Activated CD4-positive, alpha-beta T cell treated with anti-CD3 and anti-CD28 coated beads for 36 hours (primary cell): ENCODE measurements around the gene B4GALT7. TPM values are rescaled to one million over a fixed set of nuclear protein-coding genes. Genes with fewer than 3 reads are reported as not detected.
A peak's percentile ranks its signal among the peaks of the same experiment; 100 is the strongest.

ENCODE experiments used
- ATAC-seq: fragments of 200-7000 bp; cut with Tn5 transposase; one replicate; pipeline ENCODE4 v1.10.0; 2021; ENCODE audit warnings: mild to moderate bottlenecking, moderate library complexity
- CTCF ChIA-PET: fragments of 350-600 bp; sonication (Branson Sonifier 250); formaldehyde crosslinking; loops from one replicate; lab custom pipeline; 2021; ENCODE audit warnings: antibody characterized with exemption; lab: Charles Lee
- POLR2A ChIA-PET: fragments of 350-600 bp; sonication (Branson Sonifier 250); formaldehyde crosslinking; loops from one replicate; lab custom pipeline; 2021; ENCODE audit warnings: antibody characterized with exemption, inconsistent platforms; lab: Charles Lee
- DNase-seq: peaks from one replicate; pipeline ENCODE4 v3.0.0-alpha.2; 2020
- H3K27ac Mint-ChIP-seq: one replicate; pipeline ENCODE4 v1.8.0; 2021; ENCODE audit warnings: mixed read lengths
- H3K27me3 Mint-ChIP-seq: one replicate; pipeline ENCODE4 v1.8.0; 2021; ENCODE audit warnings: mixed read lengths
- H3K36me3 Mint-ChIP-seq: one replicate; pipeline ENCODE4 v1.8.0; 2021; ENCODE audit warnings: low read depth, mixed read lengths
- H3K4me1 Mint-ChIP-seq: one replicate; pipeline ENCODE4 v1.8.0; 2021; ENCODE audit warnings: mixed read lengths
- H3K4me3 Mint-ChIP-seq: one replicate; pipeline ENCODE4 v1.8.0; 2021; ENCODE audit warnings: mild to moderate bottlenecking, moderate library complexity, mixed read lengths
- H3K9me3 Mint-ChIP-seq: one replicate; pipeline ENCODE4 v1.8.0; 2021; ENCODE audit warnings: low read depth, mixed read lengths
- intact Hi-C, 2 experiments: fragments of 100-400 bp; cut with DNase I in 1 of 2; cut with micrococcal nuclease in 1 of 2; formaldehyde crosslinking; loops; one replicate each; pipeline versions ENCODE4 v1.14.2 to v1.15.1; 2022 to 2024; cut with DNase I, micrococcal nuclease
- total RNA-seq, 2 experiments: library from RNA; stranded (reverse); gene quantifications; one replicate each; pipeline ENCODE4 v1.2.3, GENCODE V29; 2021

B4GALT7 gene
- total RNA-seq, 2 experiments from 2014 or later, result 16.3 to 18.1 TPM

DNA sequence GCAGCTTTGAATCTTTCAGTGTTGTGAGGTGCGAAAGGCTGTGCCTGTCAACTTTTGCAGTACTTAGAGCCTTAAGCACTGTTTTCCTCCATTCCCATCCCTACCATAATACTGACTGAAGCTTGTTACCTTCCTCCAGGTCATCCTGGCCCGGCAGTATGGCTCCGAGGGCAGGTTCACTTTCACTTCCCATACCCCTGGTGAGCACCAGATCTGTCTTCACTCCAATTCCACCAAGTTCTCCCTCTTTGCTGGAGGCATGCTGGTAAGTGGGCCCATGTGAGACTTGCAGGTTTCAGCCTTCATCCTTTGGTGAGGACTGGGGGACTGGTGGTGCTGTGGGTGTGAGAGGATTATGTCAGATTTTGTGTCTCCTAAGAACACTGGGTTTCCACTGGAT, 6.4 kb upstream of the B4GALT7 start:
- H3K27ac Mint-ChIP-seq, result peak overlapping the region; percentile 69
- peak overlapping the region; percentile 98 for H3K4me3 Mint-ChIP-seq
- H3K4me1 Mint-ChIP-seq, result peaks cover 30% of the 10 kb centered on the region
- peaks cover 5% of the 10 kb centered on the region for H3K27me3 Mint-ChIP-seq
- no peak for DNase-seq
- H3K36me3 Mint-ChIP-seq, result peaks cover 42% of the 10 kb centered on the region
- intact Hi-C loops, result loop anchor here (2.0 to 10.0 kb wide), 5 partner anchors 167 to 611 kb away; partner anchors contain the start of genes GRK6 (in 1 of the 2), HNRNPAB (in 1 of the 2), LMAN2 (in 1 of the 2) and MXD3 (in 1 of the 2)
- ChIA-PET POLR2A (no interaction called here), CTCF (interaction anchor here (1.9 kb wide), 1 partner anchor 14 kb away, joined by 6 read pairs; no protein-coding TSS in a partner anchor)
- no peaks in the 10 kb centered on the region for H3K9me3 Mint-ChIP-seq
- ATAC-seq, result no peak

DNA sequence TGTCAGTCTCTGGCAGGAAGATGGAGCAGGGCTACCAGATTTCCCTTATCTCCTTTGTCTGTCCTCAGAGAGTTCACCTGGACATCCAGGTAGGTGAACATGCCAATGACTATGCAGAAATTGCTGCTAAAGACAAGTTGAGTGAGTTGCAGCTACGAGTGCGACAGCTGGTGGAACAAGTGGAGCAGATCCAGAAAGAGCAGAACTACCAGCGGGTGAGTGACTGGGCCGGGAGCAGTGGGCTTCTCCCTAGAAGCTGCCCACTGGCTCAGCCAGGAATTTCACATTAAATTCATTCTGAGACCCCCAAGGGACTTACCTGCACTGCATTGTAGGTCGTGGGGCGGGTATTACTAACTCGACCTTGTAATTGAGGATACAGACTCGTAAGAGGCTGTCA, 5.9 kb upstream of the B4GALT7 start:
- intact Hi-C loops, result loop anchor here (5.0 to 10.0 kb wide), 3 partner anchors 279 to 611 kb away; partner anchors contain the start of genes HNRNPAB (in 1 of the 2), MXD3 (in 1 of the 2) and NHP2 (in 1 of the 2)
- peaks cover 31% of the 10 kb centered on the region for H3K4me1 Mint-ChIP-seq
- POLR2A ChIA-PET, result no interaction called here
- H3K27ac Mint-ChIP-seq, result no peak overlapping the region
- H3K27me3 Mint-ChIP-seq, result peaks cover 5% of the 10 kb centered on the region
- H3K4me3 Mint-ChIP-seq, result no peak overlapping the region
- H3K36me3 Mint-ChIP-seq, result peaks cover 42% of the 10 kb centered on the region
- CTCF ChIA-PET, result no interaction called here
- ATAC-seq (no peak), DNase-seq (no peak)
- H3K9me3 Mint-ChIP-seq, result no peaks in the 10 kb centered on the region

DNA sequence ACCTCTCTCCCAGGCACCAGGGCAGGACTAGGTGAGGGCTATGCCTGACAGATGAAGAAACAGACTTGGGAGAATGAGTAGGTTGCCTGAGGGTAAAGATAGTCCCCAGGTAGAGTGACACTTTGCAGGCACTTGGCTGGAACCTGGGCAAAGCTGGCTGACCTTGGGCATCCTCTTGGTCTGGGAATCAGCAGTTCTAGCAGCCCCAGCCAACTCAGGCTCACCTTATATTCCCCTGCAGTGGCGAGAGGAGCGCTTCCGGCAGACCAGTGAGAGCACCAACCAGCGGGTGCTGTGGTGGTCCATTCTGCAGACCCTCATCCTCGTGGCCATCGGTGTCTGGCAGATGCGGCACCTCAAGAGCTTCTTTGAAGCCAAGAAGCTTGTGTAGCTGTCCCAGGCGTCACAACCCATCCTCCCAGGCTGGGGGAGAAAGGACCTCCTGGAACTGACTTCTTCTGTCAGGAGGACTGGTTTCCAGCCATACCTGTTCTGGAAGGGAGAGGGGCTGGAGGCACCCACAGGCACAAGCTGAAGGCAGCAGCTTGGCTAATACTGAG, 4.8 kb upstream of the B4GALT7 start:
- POLR2A ChIA-PET, result no interaction called here
- no peak for ATAC-seq
- Mint-ChIP-seq H3K4me1 (peaks cover 33% of the 10 kb centered on the region), H3K36me3 (peaks cover 42% of the 10 kb centered on the region), H3K27ac (no peak overlapping the region), H3K27me3 (peaks cover 3% of the 10 kb centered on the region), H3K4me3 (no peak overlapping the region), H3K9me3 (no peaks in the 10 kb centered on the region)
- intact Hi-C loops, result loop anchor here (10.0 kb wide), 2 partner anchors 280 to 610 kb away; partner anchors contain the start of genes HNRNPAB (in 1 of the 2) and MXD3 (in 1 of the 2)
- no peak for DNase-seq
- CTCF ChIA-PET, result no interaction called here

DNA sequence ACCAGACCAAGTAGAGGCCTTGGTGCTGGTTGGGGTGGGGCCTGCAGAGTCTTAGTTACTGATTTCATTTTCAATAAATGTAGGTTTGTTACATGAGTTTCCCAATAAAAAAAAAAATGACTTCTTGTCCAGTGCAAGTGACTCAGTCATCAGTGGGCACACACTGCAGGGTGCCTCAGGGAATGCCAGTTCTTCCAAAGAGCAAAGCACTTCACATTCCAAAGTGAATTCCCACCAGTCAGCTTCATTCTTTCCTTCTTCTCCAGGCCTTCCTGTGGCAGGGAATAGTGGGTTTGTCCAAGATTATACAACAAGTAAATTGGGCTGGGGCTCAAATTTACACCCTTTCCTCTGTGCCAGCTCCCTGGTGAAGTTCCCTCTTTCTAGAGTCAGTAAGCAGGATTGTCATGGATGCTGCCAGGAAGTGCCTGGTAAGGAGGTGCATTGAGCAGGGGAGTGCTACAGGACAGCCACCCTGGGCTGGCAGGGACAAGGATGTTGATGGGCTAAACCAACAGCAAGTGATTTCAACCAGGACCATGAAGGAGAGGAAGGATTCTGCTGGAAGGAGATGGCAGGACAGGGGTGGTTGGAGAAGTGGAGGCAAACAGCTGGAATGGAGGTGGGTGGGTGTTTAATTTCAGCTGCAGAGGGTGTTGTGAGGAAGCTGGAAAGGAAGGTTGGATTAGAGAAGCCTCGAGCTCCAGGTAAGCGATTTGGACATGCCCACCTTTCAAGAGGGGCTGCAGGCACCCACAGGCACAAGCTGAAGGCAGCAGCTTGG, 3.7 kb upstream of the B4GALT7 start:
- no peak for DNase-seq
- Mint-ChIP-seq H3K27me3 (no peaks in the 10 kb centered on the region), H3K27ac (peak overlapping the region; percentile 47), H3K36me3 (peaks cover 46% of the 10 kb centered on the region), H3K4me1 (peaks cover 41% of the 10 kb centered on the region), H3K4me3 (no peak overlapping the region), H3K9me3 (no peaks in the 10 kb centered on the region)
- intact Hi-C loops, result loop anchor here (10.0 kb wide), 2 partner anchors 281 to 609 kb away; partner anchors contain the start of genes HNRNPAB (in 1 of the 2) and MXD3 (in 1 of the 2)
- ChIA-PET CTCF (interaction anchor here (0.5 to 0.6 kb wide), 2 partner anchors 200 to 227 kb away, joined by 3 to 4 read pairs; no protein-coding TSS in a partner anchor), POLR2A (interaction anchor here (0.6 kb wide), 1 partner anchor 457 kb away, joined by 3 read pairs; no protein-coding TSS in a partner anchor)
- no peak for ATAC-seq

DNA sequence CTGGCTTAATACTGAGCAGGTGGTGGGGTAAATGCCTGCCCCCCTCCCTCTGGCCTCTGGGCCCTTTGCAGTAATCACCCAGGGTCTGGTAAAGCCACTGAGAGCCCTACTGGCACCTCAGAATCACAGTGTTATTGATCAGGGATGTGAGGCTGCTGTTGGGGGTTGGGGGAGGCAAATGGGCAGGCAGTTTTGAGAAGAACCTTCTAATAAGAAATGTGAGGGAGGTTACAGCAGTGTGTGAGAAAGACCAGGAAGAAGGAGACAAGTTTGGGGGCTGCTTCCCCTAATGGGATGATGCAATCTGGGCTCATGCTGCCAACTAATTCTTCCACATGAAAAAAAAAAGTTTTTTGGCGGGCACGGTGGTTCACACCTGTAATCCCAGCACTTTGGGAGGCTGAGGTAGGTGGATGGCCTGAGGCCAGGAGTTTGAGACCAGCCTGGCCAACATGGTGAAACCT, 3.1 kb upstream of the B4GALT7 start:
- DNase-seq (no peak), ATAC-seq (no peak)
- no peaks in the 10 kb centered on the region for H3K27me3 Mint-ChIP-seq
- POLR2A ChIA-PET, result interaction anchor here (0.6 kb wide), 1 partner anchor 458 kb away, joined by 3 read pairs; no protein-coding TSS in a partner anchor
- H3K9me3 Mint-ChIP-seq, result no peaks in the 10 kb centered on the region
- H3K4me1 Mint-ChIP-seq, result peaks cover 38% of the 10 kb centered on the region
- H3K36me3 Mint-ChIP-seq, result peaks cover 46% of the 10 kb centered on the region
- H3K4me3 Mint-ChIP-seq, result no peak overlapping the region
- no peak overlapping the region for H3K27ac Mint-ChIP-seq
- intact Hi-C loops, result loop anchor here (10.0 kb wide), 2 partner anchors 282 to 608 kb away; partner anchors contain the start of genes HNRNPAB (in 1 of the 2) and MXD3 (in 1 of the 2)
- CTCF ChIA-PET, result interaction anchor here (0.6 kb wide), 1 partner anchor 228 kb away, joined by 4 read pairs; no protein-coding TSS in a partner anchor

DNA sequence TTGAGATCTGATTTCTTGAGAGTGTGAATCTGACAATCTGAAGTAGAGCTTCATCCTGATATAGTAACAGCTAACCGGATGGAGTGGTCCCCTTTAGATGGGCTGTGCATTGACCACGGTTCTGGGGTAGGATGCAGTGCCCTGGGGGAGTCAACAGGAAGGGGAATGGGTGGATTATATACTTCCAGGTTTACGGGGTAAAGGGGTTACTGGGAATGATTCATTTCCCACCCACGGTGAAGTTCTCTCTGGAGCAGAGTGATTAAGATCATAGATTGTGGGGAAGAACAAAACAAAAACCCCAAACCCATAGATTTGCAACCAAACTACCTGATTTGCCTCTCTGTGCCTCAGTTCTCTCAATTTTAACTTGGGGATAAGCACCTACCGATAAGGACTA, 1.5 kb upstream of the B4GALT7 start:
- CTCF ChIA-PET, result interaction anchor here (0.8 kb wide), 1 partner anchor 220 kb away, joined by 3 read pairs; no protein-coding TSS in a partner anchor
- peaks cover 32% of the 10 kb centered on the region for H3K4me1 Mint-ChIP-seq
- no peaks in the 10 kb centered on the region for H3K9me3 Mint-ChIP-seq
- ATAC-seq, result no peak
- POLR2A ChIA-PET, result interaction anchor here (0.6 kb wide), 1 partner anchor 12 kb away, joined by 3 read pairs; no protein-coding TSS in a partner anchor
- peak overlapping the region; percentile 47 for H3K27ac Mint-ChIP-seq
- peak overlapping the region; percentile 93 for H3K4me3 Mint-ChIP-seq
- H3K27me3 Mint-ChIP-seq, result no peaks in the 10 kb centered on the region
- no peak for DNase-seq
- intact Hi-C loops, result loop anchor here (10.0 kb wide), 2 partner anchors 284 to 606 kb away; partner anchors contain the start of genes HNRNPAB (in 1 of the 2) and MXD3 (in 1 of the 2)
- peaks cover 35% of the 10 kb centered on the region for H3K36me3 Mint-ChIP-seq

DNA sequence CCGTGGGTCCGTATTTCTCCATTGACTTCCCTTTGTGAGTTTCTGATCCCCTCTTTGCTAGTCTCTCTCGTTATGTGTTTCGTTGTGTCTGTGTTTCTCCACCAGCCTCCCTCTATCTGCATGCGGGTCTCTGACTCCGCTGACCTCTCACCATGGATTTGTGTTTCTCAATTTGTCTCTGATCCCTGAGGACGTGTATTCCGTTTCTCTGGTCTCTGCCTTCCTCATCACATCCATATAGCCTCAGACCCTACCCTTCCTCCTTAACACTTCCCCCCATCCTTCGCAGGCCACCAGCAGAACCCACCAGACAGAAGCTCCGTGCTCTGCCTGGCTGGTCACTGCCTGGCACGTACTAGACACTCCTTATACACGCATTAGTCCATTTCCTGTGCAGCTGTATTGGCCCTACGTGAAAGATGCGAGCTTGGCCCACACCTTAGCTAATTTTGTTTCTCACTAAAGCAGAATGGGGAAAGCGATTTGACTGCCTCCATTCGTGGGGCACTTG, 631 bp downstream of the B4GALT7 start:
- ATAC-seq, result no peak
- Mint-ChIP-seq H3K36me3 (peaks cover 17% of the 10 kb centered on the region), H3K4me1 (peaks cover 28% of the 10 kb centered on the region), H3K27ac (peak overlapping the region; percentile 89), H3K9me3 (no peaks in the 10 kb centered on the region), H3K4me3 (peak overlapping the region; percentile 93), H3K27me3 (no peaks in the 10 kb centered on the region)
- intact Hi-C loops, result loop anchor here in 1 of 2 experiments (1.0 to 10.0 kb wide), 6 partner anchors 8 to 1566 kb away; partner anchors contain the start of genes FAM193B, LMAN2, RMND5B and TMED9
- POLR2A ChIA-PET, result interaction anchor here (0.6 to 0.7 kb wide), 2 partner anchors 9 to 463 kb away, joined by 3 to 10 read pairs; no protein-coding TSS in a partner anchor
- CTCF ChIA-PET, result no interaction called here
- DNase-seq, result peak; percentile 35

DNA sequence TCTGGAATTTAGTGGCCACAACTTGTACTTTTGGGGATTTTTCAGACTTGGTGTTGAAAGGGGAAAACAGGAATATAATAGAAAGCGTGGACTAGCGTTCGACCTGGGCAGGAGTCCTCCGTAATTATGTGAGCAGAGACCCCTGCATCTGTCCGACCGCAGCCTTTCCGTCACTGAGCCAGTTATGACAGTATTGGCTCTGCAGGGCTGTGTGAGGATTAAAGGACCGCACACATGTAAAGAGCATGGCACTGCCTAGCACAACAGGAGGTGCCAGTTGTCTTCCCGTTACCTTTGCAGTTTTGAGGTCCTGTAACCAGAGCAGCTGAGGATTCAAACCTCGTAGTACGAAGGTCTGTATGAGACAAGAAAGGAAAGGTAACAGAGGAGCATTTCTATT, 1.2 kb downstream of the B4GALT7 start:
- DNase-seq, result no peak
- H3K36me3 Mint-ChIP-seq, result peaks cover 12% of the 10 kb centered on the region
- CTCF ChIA-PET, result no interaction called here
- no peaks in the 10 kb centered on the region for H3K9me3 Mint-ChIP-seq
- no peaks in the 10 kb centered on the region for H3K27me3 Mint-ChIP-seq
- peaks cover 28% of the 10 kb centered on the region for H3K4me1 Mint-ChIP-seq
- intact Hi-C loops, result loop anchor here in 1 of 2 experiments (2.0 to 10.0 kb wide), 2 partner anchors 250 to 1566 kb away; partner anchors contain the start of gene LMAN2
- POLR2A ChIA-PET, result interaction anchor here (0.7 kb wide), 1 partner anchor 9 kb away, joined by 3 read pairs; no protein-coding TSS in a partner anchor
- H3K27ac Mint-ChIP-seq, result peak overlapping the region; percentile 89
- ATAC-seq, result no peak
- peak overlapping the region; percentile 93 for H3K4me3 Mint-ChIP-seq

DNA sequence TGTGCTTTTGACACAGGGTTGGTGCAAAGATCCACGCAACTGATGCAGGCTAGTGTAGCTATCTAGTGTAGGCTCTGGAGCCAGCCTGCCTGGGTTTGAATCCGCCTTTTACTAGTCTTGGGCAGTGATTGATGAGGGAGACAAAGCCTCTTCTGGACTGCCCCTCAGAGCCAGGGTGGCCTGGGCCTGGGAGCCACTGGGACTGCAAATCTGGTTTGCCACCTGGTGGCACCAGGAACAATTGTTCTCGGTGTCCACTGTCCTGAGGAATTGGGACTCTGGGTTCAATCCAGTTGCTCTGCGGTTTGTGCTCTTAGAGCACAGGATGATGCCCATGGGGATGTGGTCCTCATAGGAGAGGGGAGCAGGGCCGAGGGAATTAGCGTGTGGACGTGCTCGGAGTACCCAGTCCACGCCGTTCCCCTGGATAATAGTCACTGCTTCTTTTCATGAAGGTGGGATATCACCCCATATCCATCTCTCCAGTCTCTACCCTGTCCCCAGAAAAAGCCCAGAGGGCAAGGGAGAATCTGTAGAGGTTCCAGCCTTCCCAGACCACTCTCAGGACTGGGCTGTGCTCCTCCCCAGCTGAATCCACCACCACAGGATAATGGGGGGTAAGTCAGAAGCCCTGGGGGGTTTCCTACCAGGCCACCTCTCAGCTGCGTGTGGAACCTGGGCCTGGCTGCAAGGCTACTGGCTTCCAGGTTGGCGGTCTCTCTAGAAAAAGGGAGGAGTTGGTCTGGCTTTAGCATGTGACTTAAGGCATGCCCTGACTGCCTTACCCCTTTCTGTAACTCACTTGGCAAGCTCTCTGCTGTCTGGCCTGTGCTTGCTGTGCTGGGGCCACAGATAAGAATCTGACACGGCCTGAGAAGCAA, 1.9 kb downstream of the B4GALT7 start:
- Mint-ChIP-seq H3K27ac (peak overlapping the region; percentile 31), H3K9me3 (no peaks in the 10 kb centered on the region), H3K4me3 (peak overlapping the region; percentile 93), H3K27me3 (no peaks in the 10 kb centered on the region), H3K36me3 (peaks cover 5% of the 10 kb centered on the region), H3K4me1 (peaks cover 30% of the 10 kb centered on the region)
- POLR2A ChIA-PET, result no interaction called here
- CTCF ChIA-PET, result no interaction called here
- no peak for ATAC-seq
- no peak for DNase-seq
- intact Hi-C loops, result loop anchor here in 1 of 2 experiments (2.0 to 10.0 kb wide), 2 partner anchors 251 to 1567 kb away; partner anchors contain the start of gene LMAN2

DNA sequence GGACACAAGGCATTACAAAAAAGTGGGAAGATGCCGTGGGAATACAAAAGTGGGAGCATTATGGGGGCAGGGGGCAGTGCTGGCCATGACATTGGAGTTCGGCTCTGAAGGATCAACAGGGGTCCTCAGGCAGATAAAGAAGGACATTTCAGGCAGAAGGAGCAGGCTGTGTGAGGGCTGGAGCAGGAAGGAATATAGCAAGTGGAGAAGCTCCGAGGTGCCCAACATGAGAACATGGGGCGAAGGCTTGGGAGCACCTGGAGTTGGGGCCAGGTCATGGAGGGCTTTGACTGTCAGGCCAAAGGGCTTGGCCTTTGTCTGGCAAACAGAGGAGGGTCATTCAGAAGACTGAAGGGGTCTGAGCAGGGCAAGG, 2.5 kb downstream of the B4GALT7 start:
- H3K27ac Mint-ChIP-seq, result no peak overlapping the region
- intact Hi-C loops, result loop anchor here in 1 of 2 experiments (10.0 kb wide), 1 partner anchor 1568 kb away; no protein-coding TSS in a partner anchor
- CTCF ChIA-PET, result no interaction called here

More for the DNA sequence above, 2.5 kb downstream of the B4GALT7 start:
- H3K4me1 Mint-ChIP-seq, result peaks cover 34% of the 10 kb centered on the region
- no peak overlapping the region for H3K4me3 Mint-ChIP-seq
- DNase-seq, result no peak
- no peaks in the 10 kb centered on the region for H3K27me3 Mint-ChIP-seq
- H3K9me3 Mint-ChIP-seq, result no peaks in the 10 kb centered on the region
- no peak for ATAC-seq
- POLR2A ChIA-PET, result no interaction called here
- peaks cover 4% of the 10 kb centered on the region for H3K36me3 Mint-ChIP-seq
